Measurements from ENCODE around the gene RFC4.

Gene RFC4

DNA sequence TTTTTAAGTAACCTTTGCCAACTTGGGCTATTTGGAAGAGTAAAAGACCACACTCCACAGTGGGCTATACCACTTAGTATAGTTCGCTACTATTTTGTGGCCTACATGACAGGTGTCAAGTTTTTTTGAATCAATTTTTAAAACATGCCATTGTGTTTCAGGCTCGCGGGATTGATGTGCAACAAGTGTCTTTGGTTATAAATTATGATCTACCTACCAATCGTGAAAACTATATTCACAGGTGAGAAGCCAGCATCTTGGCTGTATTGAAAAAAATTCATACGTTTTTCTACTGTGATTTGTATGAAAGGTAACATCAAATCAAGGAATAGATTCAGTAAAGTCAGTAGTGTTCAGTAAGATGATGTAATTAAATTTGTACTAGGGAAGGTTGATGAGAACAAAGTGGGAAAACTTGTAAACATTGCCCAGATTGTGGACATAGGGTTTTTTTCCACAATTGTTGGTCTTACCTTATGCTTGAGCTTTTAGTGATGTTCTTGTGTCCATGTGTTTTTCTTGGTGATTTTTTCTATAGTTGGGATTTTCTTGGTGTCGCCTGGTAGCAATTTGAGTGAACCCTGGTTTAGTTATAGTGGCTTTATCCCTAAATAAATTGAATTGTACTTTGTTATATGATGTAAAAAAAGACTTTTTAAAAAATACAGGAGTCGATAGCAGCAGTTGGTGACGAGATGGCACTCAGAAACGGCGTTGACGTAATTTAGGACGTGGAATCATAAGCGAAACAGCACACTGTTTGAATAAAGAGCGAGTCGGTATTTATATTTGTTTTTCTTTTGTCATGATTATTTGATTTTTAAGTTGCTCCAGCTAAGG lies 18.4 kb downstream of the RFC4 start:
- TF ChIP-seq POLR2A (IDR thresholded peaks at IDR 0.05; ENCODE audit: low read depth, low read length) = no peak
- DNase-seq (ENCODE audit: insufficient read length, low spot score) (no peak), FAIRE-seq (no peak)

DNA sequence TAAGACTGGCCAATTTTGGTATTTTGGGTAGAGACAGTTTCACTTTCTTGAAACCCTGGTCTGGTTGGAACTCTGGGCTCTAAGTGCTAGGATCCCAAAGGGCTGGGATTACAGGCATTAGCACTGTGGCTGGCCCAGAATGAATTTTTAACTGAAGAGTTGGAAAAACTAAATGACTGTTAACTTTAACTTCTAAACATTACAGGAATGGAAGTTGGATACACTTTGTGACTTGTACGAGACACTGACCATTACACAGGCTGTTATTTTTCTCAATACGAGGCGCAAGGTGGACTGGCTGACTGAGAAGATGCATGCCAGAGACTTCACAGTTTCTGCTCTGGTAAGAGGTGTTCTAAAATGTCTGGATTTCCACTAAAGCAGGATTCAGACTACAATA lies 19.4 kb downstream of the RFC4 start:
- DNase-seq (ENCODE audit: insufficient read length, low spot score) (no peak), FAIRE-seq (no peak)
- no peak for TF ChIP-seq POLR2A (IDR thresholded peaks at IDR 0.05; ENCODE audit: low read depth, low read length)

DNA sequence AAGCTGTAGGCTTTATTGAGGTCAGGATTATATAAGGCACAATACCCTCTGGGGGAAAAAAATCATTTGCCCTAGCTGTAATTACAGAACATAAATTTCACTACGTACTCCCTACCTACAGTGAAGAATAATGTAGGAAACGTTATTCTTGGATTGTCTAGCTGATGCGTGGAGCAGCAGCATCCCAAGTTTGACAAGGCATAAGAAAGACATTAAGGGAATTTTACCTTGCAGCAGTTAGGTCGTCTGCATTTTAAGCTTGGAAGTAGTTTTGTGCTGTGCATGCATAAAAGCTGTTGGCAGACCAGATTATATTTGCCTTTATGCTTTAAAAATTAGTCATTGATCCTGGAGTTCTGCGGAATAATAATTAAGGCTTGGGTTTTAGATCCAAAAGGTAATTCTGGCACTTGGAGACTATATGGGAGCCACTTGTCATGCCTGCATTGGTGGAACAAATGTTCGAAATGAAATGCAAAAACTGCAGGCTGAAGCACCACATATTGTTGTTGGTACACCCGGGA lies 20.7 kb downstream of the RFC4 start:
- DNase-seq (ENCODE audit: insufficient read length, low spot score) (no peak), FAIRE-seq (peak; percentile 60)
- no peak for TF ChIP-seq POLR2A (IDR thresholded peaks at IDR 0.05; ENCODE audit: low read depth, low read length)

DNA sequence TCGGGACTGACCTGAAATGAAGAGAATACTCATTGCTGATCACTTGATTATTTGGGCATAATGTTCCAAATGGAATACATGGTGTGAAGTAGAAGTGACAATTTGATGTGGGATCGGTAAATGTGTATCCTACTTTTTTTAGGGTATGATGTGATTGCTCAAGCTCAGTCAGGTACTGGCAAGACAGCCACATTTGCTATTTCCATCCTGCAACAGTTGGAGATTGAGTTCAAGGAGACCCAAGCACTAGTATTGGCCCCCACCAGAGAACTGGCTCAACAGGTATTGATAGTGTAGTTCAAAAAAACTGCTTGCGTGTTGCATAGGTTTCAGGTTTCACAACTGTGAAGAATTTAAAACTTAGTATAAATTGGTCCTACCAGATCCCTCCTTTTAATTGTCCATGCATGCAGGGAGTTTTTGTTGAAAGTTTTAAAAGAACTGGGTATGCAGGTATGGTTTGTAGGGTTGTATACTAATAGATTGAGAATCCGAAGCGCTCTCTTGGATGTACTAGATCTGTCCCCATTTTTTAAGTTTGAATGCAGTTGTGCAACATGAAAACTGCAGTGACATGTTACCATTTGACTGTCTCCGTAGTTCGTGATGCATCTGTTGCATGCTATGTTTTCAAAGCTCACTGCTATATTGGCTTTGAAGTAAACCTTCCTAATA lies 21.3 kb downstream of the RFC4 start:
- no peak for FAIRE-seq
- no peak for TF ChIP-seq POLR2A (IDR thresholded peaks at IDR 0.05; ENCODE audit: low read depth, low read length)
- no peak for DNase-seq (ENCODE audit: insufficient read length, low spot score)

DNA sequence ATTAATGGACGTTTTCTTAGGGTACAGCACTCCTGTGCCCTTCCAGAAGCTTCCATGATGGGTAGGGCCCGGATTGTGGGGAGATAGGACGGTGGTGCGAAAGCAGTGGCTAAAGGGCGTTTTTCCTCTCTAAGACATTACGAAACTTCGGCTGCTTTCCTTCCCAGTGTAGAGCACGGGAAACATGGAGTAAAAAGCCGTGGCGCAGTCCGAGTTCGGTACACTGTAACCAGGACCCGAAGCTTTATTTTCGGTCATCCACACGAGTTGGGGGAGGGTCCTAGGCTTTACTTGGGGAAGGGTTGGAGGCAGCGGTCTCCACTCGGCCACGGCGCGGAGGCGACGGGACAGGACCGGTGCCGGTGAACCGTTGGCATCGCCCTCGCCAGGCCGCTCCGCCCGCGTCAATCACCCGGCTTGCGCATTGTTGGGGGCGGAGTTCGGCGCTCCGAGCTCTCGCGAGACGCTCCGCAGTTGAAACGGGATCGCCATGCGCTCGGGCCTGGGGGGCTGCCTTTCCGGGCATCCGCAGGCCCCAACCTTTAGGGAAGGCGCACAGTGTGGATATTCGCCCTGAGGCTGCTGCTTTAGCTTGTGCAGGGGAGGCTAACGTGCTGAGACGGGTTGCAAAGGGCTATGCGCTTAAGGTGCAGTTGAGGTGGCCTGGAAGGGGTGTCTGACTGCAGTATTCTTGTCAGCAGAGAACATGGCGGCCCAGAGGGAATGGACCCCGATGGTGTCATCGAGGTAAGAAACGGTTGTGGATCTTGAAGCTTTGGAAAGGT lies 22.4 kb downstream of the RFC4 start:
- FAIRE-seq (peak; percentile 27), DNase-seq (ENCODE audit: insufficient read length, low spot score) (peak; percentile 27)
- TF ChIP-seq POLR2A (IDR thresholded peaks at IDR 0.05; ENCODE audit: low read depth, low read length) = peak; percentile 36; the same call in 1 of the 2 replicates

DNA sequence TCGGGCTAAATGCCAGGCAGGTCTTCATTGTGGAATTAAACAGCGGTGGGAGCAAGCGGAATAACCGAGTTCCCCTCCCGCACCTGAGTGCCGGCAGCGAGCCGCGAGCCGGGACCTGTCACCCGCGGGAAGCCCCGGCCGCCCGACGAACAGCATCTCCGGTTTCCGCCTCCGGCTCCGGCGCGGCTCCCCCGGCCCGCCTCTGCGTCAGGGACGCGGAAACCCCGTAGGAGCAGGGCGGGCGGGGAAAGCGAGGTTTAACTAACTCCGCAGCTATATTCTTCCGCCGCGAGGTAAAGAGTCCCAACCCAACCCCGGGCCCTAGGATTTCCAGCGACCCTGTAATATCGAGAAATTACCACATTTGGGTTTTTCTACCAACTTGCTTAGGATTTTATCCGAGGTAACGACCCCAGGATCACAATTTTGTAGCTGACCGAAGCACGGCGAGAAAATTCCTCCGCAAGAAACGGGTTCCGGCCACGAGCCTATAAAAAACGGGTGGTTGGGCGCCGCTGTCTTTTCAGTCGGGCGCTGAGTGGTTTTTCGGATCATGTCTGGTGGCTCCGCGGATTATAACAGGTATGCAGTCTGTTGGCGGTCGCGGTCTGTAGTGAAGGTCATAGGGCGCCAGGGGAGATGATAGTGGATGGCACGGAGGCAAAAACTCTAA lies 23.1 kb downstream of the RFC4 start, which contains the start of gene EIF4A2:
Gene EIF4A2 (plus strand): TSS at position 520 of the 673 bp plus-strand sequence. CDS start 34 bp downstream, at position 554.
- DNase-seq (ENCODE audit: insufficient read length, low spot score) = peak; percentile 78
- FAIRE-seq = peak; percentile 58

DNA sequence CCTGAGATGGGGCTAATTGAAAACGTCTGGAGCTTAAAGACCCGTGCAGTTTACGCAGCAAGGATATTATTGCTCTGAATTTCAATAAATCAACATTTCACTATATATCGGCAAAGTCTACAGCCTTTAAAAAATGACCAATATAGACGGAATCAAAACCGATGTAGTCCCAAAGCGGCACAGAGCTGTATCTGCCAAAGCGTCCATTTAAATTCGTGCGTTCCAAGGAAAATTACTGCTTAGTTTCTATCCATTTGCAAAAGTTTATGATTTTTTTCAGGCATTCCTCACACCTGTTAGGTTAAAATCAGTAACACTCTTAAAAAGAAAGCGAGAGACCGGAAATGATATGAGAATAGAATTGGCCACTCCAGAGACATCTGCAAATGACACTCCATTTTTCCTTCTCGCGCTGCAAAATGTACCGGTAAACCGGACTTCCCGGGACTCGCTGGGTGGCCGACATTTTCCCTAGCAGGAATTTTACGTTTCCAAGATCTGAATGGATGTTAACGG lies 23.7 kb downstream of the RFC4 start:
- peak; percentile 20 for DNase-seq (ENCODE audit: insufficient read length, low spot score)
- no peak for FAIRE-seq

More for the DNA sequence above, 23.1 kb downstream of the RFC4 start, which contains the start of gene EIF4A2:
- TF ChIP-seq POLR2A (IDR thresholded peaks at IDR 0.05; ENCODE audit: low read depth, low read length) = peak; percentile 98

DNA sequence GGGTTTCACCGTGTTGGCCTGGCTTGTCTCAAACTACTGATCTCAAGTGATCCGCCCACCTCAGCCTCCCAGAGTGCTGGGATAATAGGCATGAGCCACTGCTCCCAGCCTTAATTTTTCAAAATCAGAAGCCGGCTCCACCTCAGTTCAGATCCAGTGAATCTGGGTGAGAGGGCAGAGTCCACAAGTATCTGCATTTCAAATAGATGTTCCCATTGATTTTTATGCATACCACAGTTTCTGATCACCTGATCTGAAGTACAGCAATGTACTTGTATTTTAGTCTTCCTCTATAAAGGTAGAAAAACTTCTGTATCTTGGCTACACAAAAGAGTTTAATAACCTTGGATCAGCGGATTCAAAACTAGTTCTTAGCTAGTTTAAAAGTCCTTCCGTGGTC lies 27.1 kb downstream of the RFC4 start:
- TF ChIP-seq POLR2A (IDR thresholded peaks at IDR 0.05; ENCODE audit: low read depth, low read length) = no peak
- FAIRE-seq (no peak), DNase-seq (ENCODE audit: insufficient read length, low spot score) (no peak)

More for the DNA sequence above, 23.7 kb downstream of the RFC4 start:
- no peak for TF ChIP-seq POLR2A (IDR thresholded peaks at IDR 0.05; ENCODE audit: low read depth, low read length)

DNA sequence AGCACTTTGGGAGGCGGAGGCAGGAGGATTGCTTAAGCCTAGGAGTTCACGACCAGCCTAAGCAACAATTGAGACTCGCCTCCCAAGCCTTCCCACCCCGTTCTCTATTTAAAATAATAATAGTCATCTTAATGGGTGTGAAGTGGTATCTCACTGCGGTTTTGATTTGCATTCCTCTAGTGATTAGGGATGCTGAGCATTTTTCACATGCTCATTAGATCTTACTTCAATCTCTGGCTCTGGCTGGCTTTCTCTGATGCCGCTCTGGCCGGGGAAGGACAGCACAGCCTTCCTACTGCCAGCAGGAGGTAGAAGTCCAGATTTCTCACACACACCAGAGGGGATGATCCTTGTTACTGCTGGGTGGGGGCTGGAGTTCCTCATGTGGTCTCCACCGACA lies 30.3 kb downstream of the RFC4 start:
- DNase-seq (ENCODE audit: insufficient read length, low spot score) (no peak), FAIRE-seq (no peak)
- no peak for TF ChIP-seq POLR2A (IDR thresholded peaks at IDR 0.05; ENCODE audit: low read depth, low read length)

DNA sequence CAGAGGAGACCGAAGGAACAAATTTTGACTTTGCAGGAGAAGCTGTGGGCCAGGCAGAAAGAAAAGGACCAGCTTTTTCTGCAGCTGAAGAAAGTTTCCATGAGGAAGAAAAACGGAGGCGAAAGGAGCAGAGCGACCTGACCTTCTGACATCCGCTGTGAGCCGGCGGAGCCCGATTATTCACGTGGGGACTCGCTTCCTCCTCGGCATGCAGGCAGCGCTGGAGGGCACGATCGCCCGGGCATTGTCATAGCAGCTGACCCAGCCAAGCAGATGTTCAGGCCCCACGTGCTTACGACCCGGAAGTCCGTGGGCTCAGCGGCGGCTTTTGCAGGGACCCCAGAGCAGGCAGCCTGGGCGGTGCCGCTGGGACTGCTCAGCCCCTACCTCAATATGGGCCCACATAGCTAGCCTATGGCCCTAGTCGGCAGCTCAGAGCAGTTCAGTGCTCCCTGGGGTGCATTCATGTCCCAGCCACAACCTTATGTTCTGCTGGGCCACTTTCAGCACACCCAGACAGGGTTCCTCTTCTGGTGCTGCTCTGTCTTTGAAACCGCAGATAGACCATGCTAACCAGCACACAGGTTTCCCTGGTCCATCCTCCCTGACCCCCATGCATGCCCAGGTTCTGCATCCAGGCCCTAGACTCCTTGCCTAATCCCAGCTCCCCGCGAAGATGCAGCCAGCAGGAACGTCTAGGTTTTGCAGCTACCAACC lies 33.4 kb downstream of the RFC4 start:
- FAIRE-seq (no peak), DNase-seq (ENCODE audit: insufficient read length, low spot score) (no peak)
- TF ChIP-seq POLR2A (IDR thresholded peaks at IDR 0.05; ENCODE audit: low read depth, low read length) = no peak

DNA sequence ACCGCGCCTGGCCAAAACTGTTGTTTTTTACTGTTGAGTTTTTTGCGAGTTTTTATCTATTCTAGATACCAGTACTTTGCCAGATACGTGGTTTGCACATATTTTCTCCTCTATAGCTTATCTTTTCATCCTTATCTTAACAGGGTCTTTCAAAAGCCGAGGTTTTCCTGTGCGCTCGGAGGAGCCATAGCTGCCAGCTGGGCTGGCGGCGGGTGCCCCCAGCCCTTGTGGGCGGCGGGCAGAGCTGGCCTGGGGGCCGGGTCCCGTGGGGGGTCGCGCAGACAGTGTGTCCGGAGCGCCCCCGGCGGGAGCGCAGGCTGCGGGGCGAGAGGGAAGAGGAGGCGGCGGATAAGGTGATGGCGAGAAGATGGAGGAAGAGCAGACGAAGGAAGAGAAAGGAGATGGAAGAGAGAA lies 34.0 kb downstream of the RFC4 start:
- no peak for TF ChIP-seq POLR2A (IDR thresholded peaks at IDR 0.05; ENCODE audit: low read depth, low read length)
- DNase-seq (ENCODE audit: insufficient read length, low spot score) (no peak), FAIRE-seq (no peak)

DNA sequence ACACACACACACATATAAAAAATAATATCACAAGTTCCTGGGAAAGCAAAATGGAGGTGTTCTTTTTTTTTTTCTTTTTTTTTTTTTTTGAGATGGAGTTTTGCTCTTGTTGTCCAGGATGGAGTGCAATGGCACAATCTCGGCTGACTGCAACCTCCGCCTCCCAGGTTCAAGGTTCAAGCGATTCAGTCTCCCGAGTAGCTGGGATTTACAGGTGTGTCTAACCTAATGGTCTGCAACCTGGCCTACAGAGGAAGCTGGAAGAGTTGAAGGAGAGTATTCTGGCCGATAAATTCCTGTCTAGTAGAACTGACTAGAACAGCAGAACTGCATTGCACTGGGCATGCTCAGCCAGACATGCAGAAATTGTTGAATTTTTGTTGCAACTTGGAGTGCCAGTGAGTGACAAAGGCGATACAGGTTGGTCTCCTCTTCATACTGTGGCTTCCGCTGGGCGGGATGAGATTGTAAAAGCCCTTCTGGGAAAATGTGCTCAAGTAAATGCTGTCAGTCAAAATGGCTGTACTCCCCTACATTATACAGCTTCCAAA lies 45.3 kb downstream of the RFC4 start:
- TF ChIP-seq POLR2A (IDR thresholded peaks at IDR 0.05; ENCODE audit: low read depth, low read length) = no peak
- DNase-seq (ENCODE audit: insufficient read length, low spot score) (no peak), FAIRE-seq (no peak)

All from H54 (cell line).